ENCODE results near the gene SLC18A3. TPM values are rescaled to one million over a fixed set of nuclear protein-coding genes. Genes with fewer than 3 reads are reported as not detected.

The SLC18A3 gene
- polyA plus RNA-seq, 1 experiment = not detected

GRCh38 chr10:49628599-49628998 lies 18.5 kb downstream of the SLC18A3 start:
- no peak overlapping the region for H3K4me3 ChIP-seq (ENCODE audit: low read depth, low read length)
- H3K27ac ChIP-seq (ENCODE audit: low read depth, low read length) = no peak overlapping the region
- no peak for TF ChIP-seq CTCF (IDR thresholded peaks at IDR 0.05; ENCODE audit: low read depth, low read length)
- H3K9me3 ChIP-seq (ENCODE audit: control insufficient read depth, insufficient read depth, low read length) = no peaks in the 10 kb centered on the region; the same call in 1 of the 2 replicates
- no peak for DNase-seq (ENCODE audit: low read depth, low spot score)
- ChIA-PET POLR2A (no interaction called here), CTCF (interaction anchor here (0.9 kb wide), 1 partner anchor 35 kb away, joined by 3 read pairs; no protein-coding TSS in a partner anchor)
- peaks cover 7% of the 10 kb centered on the region for H3K27me3 ChIP-seq (ENCODE audit: control insufficient read depth, insufficient read depth, low read length)

GRCh38 chr10:49629431-49629881 lies 19.3 kb downstream of the SLC18A3 start:
- H3K9me3 ChIP-seq (ENCODE audit: control insufficient read depth, insufficient read depth, low read length) = no peaks in the 10 kb centered on the region; the same call in 1 of the 2 replicates
- ChIA-PET POLR2A (no interaction called here), CTCF (no interaction called here)
- DNase-seq (ENCODE audit: low read depth, low spot score) = no peak
- peaks cover 13% of the 10 kb centered on the region for H3K27me3 ChIP-seq (ENCODE audit: control insufficient read depth, insufficient read depth, low read length)
- TF ChIP-seq CTCF (IDR thresholded peaks at IDR 0.05; ENCODE audit: low read depth, low read length) = no peak
- H3K4me3 ChIP-seq (ENCODE audit: low read depth, low read length) = no peak overlapping the region
- H3K27ac ChIP-seq (ENCODE audit: low read depth, low read length) = no peak overlapping the region

- Histone ChIP-seq H3K27ac (ENCODE audit: low read depth, low read length) (no peak overlapping the region), H3K9me3 (ENCODE audit: control insufficient read depth, insufficient read depth, low read length) (no peaks in the 10 kb centered on the region; the same call in 1 of the 2 replicates), H3K4me3 (ENCODE audit: low read depth, low read length) (no peak overlapping the region), H3K27me3 (ENCODE audit: control insufficient read depth, insufficient read depth, low read length) (peaks cover 13% of the 10 kb centered on the region)
- TF ChIP-seq CTCF (IDR thresholded peaks at IDR 0.05; ENCODE audit: low read depth, low read length) = no peak
- ChIA-PET CTCF (no interaction called here), POLR2A (no interaction called here)
- no peak for DNase-seq (ENCODE audit: low read depth, low spot score)
Observed at GRCh38 chr10:49631975-49632374, 21.9 kb downstream of the SLC18A3 start.

- TF ChIP-seq CTCF (IDR thresholded peaks at IDR 0.05; ENCODE audit: low read depth, low read length) = no peak
- Histone ChIP-seq H3K4me3 (ENCODE audit: low read depth, low read length) (no peak overlapping the region), H3K9me3 (ENCODE audit: control insufficient read depth, insufficient read depth, low read length) (no peaks in the 10 kb centered on the region; the same call in 1 of the 2 replicates), H3K27me3 (ENCODE audit: control insufficient read depth, insufficient read depth, low read length) (peaks cover 13% of the 10 kb centered on the region), H3K27ac (ENCODE audit: low read depth, low read length) (no peak overlapping the region)
- ChIA-PET CTCF (no interaction called here), POLR2A (no interaction called here)
- DNase-seq (ENCODE audit: low read depth, low spot score) = no peak
Observed at GRCh38 chr10:49632406-49633317, 22.6 kb downstream of the SLC18A3 start.
